Amniotic stem cell (primary cell): ENCODE results near the gene KDM8.

Source experiments
- DNase-seq: peaks from one replicate; lab custom pipeline; 2025; lab: John Stamatoyannopoulos, UW

KDM8 gene

DNA sequence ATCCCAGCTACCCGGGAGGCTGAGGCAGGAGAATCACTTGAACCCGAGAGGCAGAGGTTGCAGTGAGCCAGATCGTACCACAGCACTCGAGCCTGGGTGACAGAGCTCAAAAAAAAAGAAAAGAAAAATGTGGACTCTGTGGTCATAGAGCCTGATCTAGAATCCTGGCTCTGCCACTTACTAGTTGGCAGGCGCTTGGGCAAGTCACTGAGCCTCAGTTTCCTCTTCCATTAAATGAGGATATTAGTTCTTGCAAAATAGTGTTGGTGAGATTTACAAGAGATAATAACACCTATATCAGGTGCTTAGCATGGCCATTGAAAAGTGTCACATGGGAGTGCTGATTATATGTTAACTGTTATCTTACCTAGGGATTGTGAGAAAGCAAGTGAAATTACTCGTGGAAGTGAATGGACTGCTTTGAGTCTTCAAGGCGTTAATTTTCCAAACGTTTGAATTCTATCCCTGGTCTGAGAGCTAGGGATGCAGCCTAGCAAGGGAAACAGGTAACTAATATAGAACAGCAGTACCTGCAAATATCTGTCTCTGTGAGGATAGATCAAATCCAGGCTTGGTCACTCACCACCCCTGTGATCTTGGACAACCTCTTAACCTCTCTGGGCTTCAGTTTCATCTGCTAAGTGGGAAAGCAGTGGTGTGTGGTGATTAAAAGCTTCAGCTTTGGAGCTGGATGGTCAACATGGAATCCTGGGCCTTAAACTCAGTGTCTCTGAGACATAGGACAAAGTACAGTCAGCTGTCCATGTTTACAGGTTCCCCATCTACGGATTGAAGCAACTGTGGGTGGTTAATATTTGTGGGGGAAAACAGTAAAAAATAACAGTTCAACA, 66.2 kb downstream of the KDM8 start:
- no peak for DNase-seq

DNA sequence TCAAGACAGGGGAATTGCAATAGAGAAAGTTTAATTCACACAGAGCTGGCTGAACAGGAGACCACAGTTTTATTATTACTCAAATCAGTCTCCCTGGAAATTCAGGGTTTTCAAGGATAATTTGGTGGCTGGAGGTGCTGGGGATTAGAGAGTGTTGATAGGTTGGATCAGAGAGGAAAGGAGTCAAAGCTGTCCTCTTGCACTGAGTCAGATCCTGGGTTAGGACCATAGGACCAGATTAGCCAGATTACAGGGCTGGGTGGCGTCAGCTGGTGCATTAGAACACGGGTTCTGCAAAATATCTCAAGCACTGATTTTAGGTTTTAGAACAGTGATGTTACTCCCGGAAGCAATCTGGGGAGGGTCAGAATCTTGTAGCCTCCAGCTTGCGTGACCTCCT, 67.0 kb downstream of the KDM8 start:
- no peak for DNase-seq
